ENCODE data around the gene TMEM91. TPM values are rescaled to one million over a fixed set of nuclear protein-coding genes. Genes with fewer than 3 reads are reported as not detected.

Gene TMEM91
- total RNA-seq, 4 donors from 2014 or later, result 12.4 to 44.3 (median 14.2) TPM

DNA sequence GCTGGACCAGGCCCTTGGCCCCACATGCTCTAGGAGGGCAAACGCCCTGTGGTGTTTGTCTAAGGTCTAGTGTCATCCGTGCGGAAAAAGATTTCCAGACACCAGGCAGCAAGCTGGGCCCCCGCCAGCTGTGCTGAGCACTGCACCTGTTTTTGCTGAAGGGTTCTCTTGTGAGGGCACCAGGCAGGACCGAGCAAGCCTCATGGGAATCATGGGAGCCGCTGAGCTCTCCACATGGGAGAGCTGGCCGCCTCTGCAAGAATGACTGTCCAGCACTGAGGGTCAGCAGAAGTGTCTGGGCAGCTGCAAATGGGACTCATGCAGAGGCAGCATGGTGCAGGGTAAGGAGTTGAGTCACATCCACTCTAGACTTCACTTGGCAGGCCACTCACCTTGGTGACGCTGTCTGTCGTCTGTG, 38.8 kb downstream of the TMEM91 start:
- ATAC-seq (ENCODE audit: low FRiP score), result no peak
- TF ChIP-seq CTCF (IDR thresholded peaks at IDR 0.05), result no peak
- no peak for DNase-seq (ENCODE audit: low spot score)

DNA sequence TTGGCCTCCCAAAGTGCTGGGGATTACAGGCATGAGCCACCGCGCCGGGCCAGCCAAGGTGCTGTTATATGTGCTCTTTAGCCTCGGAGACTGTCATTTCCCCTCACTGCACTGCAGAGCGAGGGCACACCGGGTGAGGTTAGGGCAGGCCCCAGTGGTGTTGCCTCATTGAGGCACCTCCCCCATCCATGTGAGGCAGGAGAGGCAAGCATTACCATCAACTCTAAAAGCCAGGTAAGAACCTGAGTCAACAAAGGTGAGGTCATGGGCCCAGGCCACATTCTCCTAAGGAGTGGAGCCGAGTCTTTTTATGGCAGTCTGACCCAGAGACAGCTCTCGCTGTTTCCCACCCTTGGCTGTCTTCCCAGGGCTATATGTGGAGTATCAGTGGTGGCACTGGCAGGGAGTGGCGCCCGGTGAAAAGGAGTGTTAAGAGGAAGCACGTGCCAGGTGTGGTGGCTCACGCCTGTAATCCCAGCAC, 39.9 kb downstream of the TMEM91 start:
- no peak for ATAC-seq (ENCODE audit: low FRiP score)
- no peak for TF ChIP-seq CTCF (IDR thresholded peaks at IDR 0.05)
- DNase-seq (ENCODE audit: low spot score), result no peak

- DNase-seq (ENCODE audit: low spot score) (no peak), ATAC-seq (ENCODE audit: low FRiP score) (no peak)
- no peak for TF ChIP-seq CTCF (IDR thresholded peaks at IDR 0.05)
Observed at GRCh38 chr19:41420101-41420880, 44.0 kb downstream of the TMEM91 start.

- no peak for TF ChIP-seq CTCF (IDR thresholded peaks at IDR 0.05)
- ATAC-seq (ENCODE audit: low FRiP score), result no peak
- DNase-seq (ENCODE audit: low spot score), result no peak
Observed at GRCh38 chr19:41421314-41421713, 45.0 kb downstream of the TMEM91 start.

DNA sequence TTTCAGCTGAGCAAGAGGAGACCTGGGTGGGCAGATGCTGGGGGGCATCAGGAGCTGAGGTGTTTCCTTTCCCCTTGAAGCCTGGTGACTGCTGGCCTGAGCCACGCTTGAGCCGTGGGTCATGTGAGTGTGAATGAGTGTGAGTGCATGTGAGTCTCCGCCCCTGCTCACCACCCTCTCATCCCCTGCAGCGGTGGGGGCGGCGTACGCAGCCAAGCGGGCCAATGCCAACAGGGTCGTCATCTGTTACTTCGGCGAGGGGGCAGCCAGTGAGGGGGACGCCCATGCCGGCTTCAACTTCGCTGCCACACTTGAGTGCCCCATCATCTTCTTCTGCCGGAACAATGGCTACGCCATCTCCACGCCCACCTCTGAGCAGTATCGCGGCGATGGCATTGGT, 45.6 kb downstream of the TMEM91 start:
- no peak for ATAC-seq (ENCODE audit: low FRiP score)

GRCh38 chr19:41422456-41422855, 46.1 kb downstream of the TMEM91 start:
- ATAC-seq (ENCODE audit: low FRiP score) (no peak), DNase-seq (ENCODE audit: low spot score) (no peak)
- TF ChIP-seq CTCF (IDR thresholded peaks at IDR 0.05), result no peak

More for the DNA sequence above, 45.6 kb downstream of the TMEM91 start:
- no peak for TF ChIP-seq CTCF (IDR thresholded peaks at IDR 0.05)
- no peak for DNase-seq (ENCODE audit: low spot score)

GRCh38 chr19:41422955-41423354, 46.6 kb downstream of the TMEM91 start:
- no peak for ATAC-seq (ENCODE audit: low FRiP score)
- DNase-seq (ENCODE audit: low spot score), result no peak
- no peak for TF ChIP-seq CTCF (IDR thresholded peaks at IDR 0.05)
